Measurements from ENCODE around the gene EWSR1. TPM values are rescaled to one million over a fixed set of nuclear protein-coding genes. Genes with fewer than 3 reads are reported as not detected.
A peak's percentile ranks its signal among the peaks of the same experiment; 100 is the strongest.
"Not testable (repeated sequence)": the region's sequence is repeated elsewhere in the genome, so short reads cannot be mapped to it uniquely, and the experiment has no call there.

The EWSR1 gene
- total RNA-seq, 4 donors from 2014 or later = 174 to 211 (median 188) TPM

DNA sequence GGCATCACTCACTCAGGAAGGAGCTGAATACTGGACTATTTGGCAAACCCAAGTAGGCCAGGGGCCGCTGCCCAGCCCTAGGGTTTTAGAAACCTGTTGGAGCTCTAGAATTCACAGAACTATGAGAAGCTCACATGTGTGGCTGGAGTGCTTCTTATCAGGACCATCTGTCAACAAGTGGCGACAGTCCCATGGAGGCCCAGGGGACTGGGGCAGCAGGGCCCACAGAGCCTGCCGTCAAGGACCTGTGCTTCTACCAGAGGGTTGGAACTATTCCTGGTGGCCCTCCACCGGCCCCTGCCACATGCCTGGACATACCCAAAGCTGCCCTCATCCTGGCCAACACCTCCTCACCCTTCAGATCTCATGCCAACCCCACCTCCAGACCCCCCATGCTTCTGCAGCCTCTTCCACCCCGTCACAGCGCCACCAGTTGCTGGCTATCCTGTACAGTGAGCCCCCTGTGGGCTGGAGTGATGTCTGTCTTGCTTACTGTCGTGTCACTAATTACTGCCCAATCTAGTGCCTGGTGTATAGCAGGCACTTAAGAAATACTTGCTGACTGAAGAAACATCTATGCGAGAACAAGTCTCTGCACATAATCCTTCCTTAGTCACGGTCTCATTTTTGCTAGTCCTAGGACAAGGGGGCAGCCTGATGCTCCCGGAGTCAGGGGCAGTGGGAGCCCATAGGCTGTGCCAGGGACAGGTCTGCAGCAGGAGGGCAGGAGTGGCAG lies 74.7 kb downstream of the EWSR1 start:
- WGBS, 2 donors = 86 to 87% methylated on average over 10 of the region's 10 CpGs
- H3K36me3 ChIP-seq = peaks cover 0 to 100% (median 41%) of the 10 kb centered on the region in 3 donors

DNA sequence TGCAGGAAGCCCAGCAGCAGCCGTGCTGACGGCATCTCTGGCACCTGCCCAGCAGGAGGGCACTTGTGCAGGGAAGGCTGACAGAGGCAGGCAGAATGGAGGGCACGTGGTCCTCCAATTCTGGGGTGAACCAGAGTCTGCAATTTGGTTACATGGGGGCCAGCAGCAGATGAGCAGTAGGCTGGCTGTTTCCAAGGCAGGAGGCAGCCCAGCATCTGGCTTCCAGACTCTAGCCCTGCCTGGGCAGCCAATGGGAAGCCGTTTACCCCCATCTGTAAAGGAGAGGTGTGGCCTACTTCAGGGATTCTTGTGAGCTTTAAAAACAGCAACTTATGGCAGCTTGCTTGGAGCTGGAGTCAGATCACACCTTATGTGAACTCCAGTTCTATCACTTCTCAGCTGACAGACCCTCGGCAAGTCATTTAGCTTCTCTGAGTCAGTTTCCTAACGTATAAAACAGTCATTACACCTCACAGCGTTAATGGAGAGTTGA lies 75.3 kb downstream of the EWSR1 start:
- no peak overlapping the region for H3K4me3 ChIP-seq
- H3K27me3 ChIP-seq = no peaks in the 10 kb centered on the region
- H3K27ac ChIP-seq = no peak overlapping the region
- H3K4me1 ChIP-seq = no peaks in the 10 kb centered on the region
- H3K36me3 ChIP-seq = peaks cover 0 to 100% (median 38%) of the 10 kb centered on the region in 3 donors
- WGBS, 2 donors = 68 to 74% methylated on average over 6 to 7 of the region's 7 CpGs
- H3K9me3 ChIP-seq = no peaks in the 10 kb centered on the region
- TF ChIP-seq, protein P1, sequence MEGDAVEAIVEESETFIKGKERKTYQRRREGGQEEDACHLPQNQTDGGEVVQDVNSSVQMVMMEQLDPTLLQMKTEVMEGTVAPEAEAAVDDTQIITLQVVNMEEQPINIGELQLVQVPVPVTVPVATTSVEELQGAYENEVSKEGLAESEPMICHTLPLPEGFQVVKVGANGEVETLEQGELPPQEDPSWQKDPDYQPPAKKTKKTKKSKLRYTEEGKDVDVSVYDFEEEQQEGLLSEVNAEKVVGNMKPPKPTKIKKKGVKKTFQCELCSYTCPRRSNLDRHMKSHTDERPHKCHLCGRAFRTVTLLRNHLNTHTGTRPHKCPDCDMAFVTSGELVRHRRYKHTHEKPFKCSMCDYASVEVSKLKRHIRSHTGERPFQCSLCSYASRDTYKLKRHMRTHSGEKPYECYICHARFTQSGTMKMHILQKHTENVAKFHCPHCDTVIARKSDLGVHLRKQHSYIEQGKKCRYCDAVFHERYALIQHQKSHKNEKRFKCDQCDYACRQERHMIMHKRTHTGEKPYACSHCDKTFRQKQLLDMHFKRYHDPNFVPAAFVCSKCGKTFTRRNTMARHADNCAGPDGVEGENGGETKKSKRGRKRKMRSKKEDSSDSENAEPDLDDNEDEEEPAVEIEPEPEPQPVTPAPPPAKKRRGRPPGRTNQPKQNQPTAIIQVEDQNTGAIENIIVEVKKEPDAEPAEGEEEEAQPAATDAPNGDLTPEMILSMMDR (IDR thresholded peaks at IDR 0.05) = no peak
- TF ChIP-seq POLR2A (IDR thresholded peaks at IDR 0.05) (no peak), EP300 (IDR thresholded peaks at IDR 0.05) (no peak)
- DNase-seq (ENCODE audit: low spot score in 2 of 2) = no peak

More for the DNA sequence above, 74.7 kb downstream of the EWSR1 start:
- Histone ChIP-seq H3K4me1 (no peaks in the 10 kb centered on the region), H3K27me3 (no peaks in the 10 kb centered on the region), H3K27ac (no peak overlapping the region), H3K9me3 (no peaks in the 10 kb centered on the region), H3K4me3 (no peak overlapping the region)
- DNase-seq (ENCODE audit: low spot score in 2 of 2) = no peak
- TF ChIP-seq POLR2A (IDR thresholded peaks at IDR 0.05) (no peak), EP300 (IDR thresholded peaks at IDR 0.05) (no peak)
- TF ChIP-seq, protein P1 (IDR thresholded peaks at IDR 0.05) = no peak

DNA sequence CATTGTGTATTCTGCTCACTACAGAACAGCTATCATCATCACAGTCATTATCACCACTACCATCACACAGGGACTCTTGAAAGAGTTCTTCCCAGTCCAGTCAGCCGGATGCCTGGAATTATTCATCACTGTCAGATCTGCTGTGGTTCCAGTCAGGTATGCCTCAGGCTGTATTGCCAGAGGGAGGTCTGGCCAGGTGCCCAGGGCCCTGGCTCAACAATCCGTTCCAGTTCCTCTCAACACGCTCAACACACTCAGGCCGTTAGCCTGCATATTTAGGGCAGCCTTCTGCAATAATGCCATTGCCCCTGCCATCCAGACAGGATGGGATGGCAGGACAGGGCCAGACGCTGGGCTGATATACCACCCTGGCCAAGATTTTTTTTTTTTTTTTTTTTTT lies 76.1 kb downstream of the EWSR1 start:
- Histone ChIP-seq H3K4me1 (no peaks in the 10 kb centered on the region), H3K27ac (no peak overlapping the region), H3K27me3 (no peaks in the 10 kb centered on the region), H3K4me3 (no peak overlapping the region), H3K9me3 (no peaks in the 10 kb centered on the region), H3K36me3 (peaks cover 0 to 100% (median 37%) of the 10 kb centered on the region in 3 donors)
- no peak for TF ChIP-seq POLR2A (IDR thresholded peaks at IDR 0.05)
- no peak for TF ChIP-seq EP300 (IDR thresholded peaks at IDR 0.05)
- TF ChIP-seq, protein P1 (IDR thresholded peaks at IDR 0.05) = no peak
- DNase-seq (ENCODE audit: low spot score in 2 of 2) = no peak
- 57 to 71% methylated on average over 5 of the region's 5 CpGs for WGBS, 2 donors

DNA sequence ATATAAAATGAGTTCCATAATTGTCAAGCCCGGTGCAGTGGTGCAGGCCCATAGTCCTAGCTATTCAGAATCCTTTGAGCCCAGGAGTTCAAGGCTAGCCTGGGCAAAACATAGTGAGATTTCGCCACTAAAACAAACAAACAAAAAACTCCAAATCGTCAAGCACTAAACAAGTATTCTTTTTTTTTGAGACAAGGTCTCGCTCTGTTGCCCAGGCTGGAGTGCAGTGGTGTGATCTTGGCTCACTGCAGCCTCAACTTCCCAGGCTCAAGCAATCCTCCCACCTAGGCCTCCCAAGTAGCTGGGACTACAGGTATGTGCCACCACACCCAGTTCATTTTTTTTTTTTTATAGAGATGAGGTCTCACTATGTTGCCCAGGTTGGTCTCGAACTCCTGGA lies 76.8 kb downstream of the EWSR1 start:
- WGBS, 2 donors = 88% methylated on average over 5 of the region's 5 CpGs
- H3K27ac ChIP-seq; H3K9me3 ChIP-seq; H3K27me3 ChIP-seq; H3K4me3 ChIP-seq; H3K4me1 ChIP-seq; DNase-seq (ENCODE audit: low spot score in 2 of 2): not testable (repeated sequence)
- H3K36me3 ChIP-seq = peaks cover 0 to 100% (median 40%) of the 10 kb centered on the region in 3 donors

DNA sequence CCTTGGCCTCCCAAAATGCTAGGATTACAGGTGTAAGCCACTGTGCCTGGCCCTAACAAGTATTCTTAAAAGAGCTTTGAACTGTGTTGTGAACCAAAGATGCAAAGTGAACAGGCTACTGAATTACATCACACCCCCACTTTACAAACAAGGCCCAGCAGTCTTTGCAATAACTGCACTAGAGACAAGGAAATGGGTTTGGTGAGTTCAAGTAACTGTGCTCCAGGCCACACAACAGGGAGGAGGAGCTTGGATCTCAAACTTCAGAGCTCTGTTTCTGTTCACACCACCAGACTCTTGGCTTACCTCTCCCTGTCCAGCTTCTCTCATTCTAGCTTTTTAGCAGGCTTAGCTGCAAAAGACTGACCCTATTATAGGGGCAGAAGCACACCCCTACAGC lies 77.9 kb downstream of the EWSR1 start:
- H3K4me3 ChIP-seq = no peak overlapping the region
- H3K36me3 ChIP-seq = peaks cover 0 to 100% (median 41%) of the 10 kb centered on the region in 3 donors
- H3K9me3 ChIP-seq = no peaks in the 10 kb centered on the region
- TF ChIP-seq POLR2A (IDR thresholded peaks at IDR 0.05) (no peak), EP300 (IDR thresholded peaks at IDR 0.05) (no peak)
- TF ChIP-seq, protein P1 (IDR thresholded peaks at IDR 0.05) = no peak
- no peak for DNase-seq (ENCODE audit: low spot score in 2 of 2)
- peak overlapping the region in 2 of 4 donors; percentile 45 to 56 for H3K27ac ChIP-seq
- no peaks in the 10 kb centered on the region for H3K4me1 ChIP-seq
- no peaks in the 10 kb centered on the region for H3K27me3 ChIP-seq
